ENCODE measurements around the gene AKR1E2.

AKR1E2 gene

GRCh38 chr10:4843525-4844180, 17.6 kb downstream of the AKR1E2 start:
- in situ Hi-C loops (cut with HindIII; ENCODE audit: low sequenced_read_pairs), result no loop called here

DNA sequence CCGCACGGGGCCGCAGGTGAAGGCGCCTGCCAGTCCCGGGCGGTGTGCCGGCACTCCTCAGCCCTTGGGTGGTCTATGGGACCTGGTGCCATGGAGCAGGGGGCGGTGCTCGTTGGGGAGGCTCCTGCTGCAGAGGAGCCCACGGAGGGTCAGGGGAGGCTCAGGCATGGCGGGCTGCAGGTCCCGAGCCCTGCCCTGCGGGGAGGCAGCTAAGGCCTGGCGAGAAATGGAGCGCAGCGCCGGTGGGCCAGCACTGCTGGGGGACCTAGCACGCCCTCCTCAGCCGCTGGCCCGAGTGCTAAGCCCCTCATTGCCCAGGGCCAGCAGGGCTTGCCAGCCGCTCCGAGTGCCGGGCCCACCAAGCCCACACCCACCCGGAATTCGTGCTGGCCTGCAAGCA, 18.9 kb downstream of the AKR1E2 start:
- in situ Hi-C loops (cut with HindIII; ENCODE audit: low sequenced_read_pairs), result no loop called here

GRCh38 chr10:4845766-4846165, 19.8 kb downstream of the AKR1E2 start:
- in situ Hi-C loops (cut with HindIII; ENCODE audit: low sequenced_read_pairs), result no loop called here

DNA sequence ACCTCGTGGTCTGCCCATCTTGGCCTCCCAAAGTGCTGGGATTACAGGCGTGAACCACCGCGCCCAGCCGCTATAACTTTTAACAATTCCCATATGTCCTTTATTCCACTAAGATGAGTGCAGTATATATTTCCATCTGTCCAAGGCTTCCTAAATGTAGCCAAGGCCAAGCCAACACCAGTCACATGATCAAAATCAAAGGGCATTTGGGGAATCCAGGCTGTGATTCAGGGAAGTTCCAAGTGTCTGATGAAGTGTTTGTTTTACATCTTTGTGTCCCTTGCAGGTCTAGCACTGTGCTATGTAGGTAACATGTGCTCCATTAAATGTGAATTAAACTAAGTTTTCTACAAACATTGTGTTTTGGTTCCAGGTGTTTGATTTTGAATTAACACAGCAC, 20.8 kb downstream of the AKR1E2 start:
- in situ Hi-C loops (cut with HindIII; ENCODE audit: low sequenced_read_pairs), result no loop called here

DNA sequence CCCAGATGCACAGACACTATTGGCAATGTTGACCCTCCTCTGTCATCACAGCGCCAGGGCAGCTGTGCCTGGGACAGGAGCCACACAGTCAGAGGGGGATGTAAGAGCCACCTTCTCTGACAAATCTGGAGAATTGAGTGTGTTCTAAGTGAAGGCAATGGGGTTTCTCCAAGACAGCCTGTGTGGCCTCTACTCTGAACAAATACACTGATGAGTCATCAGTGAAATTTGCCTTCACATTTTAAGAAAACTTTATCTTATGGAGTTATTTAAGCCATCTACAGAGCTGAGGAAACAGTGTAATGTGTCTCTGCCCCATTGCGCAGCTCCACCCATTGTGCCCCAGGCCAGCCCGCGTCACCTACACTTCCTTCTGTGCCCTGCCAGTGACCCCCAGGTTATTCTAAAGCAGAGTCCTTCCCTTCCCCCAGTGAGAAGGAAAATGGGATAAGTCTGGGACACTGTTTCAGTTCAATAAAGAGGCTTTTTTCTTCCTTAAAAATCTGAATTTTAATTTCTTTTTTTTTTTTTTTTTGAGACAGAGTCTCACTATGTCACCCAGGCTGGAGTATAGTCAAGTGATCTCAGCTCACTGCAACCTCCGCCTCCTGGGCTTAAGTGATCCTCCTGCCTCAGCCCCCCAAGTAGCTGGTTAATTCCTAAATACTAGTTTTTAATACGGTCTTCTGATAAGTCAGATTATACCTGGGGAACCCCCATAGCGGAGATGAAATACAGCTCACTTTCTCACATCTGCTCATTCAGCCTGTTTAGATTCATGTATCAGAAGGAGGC, 21.8 kb downstream of the AKR1E2 start:
- in situ Hi-C loops (cut with HindIII; ENCODE audit: low sequenced_read_pairs), result no loop called here

DNA sequence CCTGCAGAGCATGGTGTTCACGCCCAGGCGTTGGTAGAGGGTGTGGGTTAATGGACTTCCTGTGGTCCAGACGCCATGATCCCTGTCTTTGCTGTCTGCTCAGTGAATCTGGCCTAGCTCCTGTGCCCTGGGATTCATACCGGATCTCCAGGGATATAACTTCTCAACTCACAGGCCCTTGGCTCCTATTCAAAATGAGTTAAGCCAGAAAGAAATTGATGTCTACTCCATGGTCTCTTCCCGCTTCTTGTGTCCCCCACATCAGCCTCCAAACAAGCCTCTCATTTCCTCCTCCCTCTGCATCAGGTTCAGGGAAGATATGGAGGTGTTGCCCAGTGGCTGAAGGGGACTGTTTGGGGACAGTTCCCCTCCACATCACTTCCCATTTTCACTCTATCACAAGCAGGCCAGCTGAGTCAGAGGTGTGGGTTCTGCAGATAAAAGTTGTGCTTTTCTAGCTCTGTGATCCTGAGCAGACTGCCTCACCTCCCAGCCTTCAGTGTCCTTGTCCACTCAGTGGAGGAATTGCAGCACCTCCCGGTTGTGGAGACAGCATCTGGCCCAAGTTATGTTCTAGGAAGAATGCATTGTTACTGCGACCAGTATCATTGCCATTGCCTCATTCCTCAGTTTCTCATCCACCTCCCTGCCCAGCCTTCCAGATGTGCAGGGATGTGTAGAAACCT, 22.5 kb downstream of the AKR1E2 start:
- in situ Hi-C loops (cut with HindIII; ENCODE audit: low sequenced_read_pairs), result no loop called here

DNA sequence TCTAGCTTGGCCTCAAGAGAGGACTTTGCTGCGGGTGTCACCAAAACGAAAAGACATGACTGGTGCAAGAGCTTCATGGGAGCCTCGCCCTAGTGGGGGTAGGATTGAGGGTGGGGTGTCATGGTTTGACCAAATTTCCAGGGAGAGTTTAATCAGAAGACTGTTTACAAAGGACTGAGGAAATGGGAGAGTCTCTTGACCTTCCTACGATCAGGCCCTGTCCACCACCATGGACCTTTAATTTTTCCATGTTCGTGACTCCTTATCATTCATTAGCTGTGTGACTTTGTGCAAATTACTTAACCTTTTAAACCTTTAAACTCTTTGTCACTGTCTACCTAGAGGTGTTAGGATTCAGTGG, 23.0 kb downstream of the AKR1E2 start:
- in situ Hi-C loops (cut with HindIII; ENCODE audit: low sequenced_read_pairs), result no loop called here

- in situ Hi-C loops (cut with HindIII; ENCODE audit: low sequenced_read_pairs), result no loop called here
Observed at GRCh38 chr10:4849555-4850242, 23.7 kb downstream of the AKR1E2 start.

DNA sequence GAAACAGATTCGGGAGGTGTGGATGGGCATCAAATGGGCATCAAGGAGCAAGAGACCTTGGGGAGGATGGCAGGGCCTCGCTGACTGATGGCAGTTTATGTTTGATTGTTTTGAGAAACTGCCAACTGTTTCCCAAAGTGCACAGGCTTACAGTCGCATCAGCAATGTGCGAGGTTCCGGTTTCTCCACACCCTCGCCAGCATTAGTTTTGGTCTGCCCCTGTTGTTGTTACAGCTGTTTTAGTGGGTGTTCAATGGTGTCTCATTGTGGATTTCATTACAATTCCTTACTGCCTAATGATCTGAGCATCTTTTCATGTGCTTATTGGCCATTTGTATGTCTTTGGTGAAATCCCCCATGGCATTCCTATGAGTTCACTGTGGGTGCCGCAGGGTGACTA, 24.4 kb downstream of the AKR1E2 start:
- in situ Hi-C loops (cut with HindIII; ENCODE audit: low sequenced_read_pairs), result no loop called here

DNA sequence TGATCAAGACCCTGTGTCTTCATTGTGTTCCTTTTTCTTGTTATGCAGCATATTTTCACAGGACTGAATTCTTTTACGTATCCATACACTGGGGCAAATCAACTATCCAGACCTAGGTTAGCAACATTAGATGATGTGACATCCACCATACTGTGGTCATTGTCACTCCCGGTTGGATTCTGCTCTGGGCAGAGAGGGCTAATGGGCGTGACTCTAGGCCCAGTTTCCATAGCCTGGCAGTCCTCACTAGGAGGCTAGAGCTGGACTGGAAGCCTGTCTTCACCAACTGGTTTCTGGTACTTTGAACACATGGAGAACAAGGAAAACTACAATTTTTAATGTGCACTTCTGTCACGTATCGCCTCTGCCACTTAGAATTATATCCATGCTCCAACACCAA, 25.2 kb downstream of the AKR1E2 start:
- in situ Hi-C loops (cut with HindIII; ENCODE audit: low sequenced_read_pairs), result no loop called here

DNA sequence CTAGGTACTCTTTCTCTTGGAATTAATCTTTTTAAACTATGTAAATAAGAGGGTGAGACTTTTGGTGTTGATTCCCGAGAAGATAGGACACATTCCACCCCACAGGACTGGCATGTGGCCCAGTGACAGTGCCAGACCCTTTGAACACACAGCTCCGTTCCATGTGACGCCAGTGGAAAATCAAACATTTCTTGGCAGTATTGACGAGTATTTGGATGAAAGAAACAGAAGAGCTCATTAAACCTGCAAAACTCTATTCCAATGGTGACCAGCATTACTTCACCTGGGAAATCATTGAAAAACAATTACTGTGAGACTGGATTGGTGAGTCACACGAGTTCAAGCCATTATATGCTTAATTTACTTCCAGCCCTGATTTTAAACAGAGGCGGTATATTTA, 25.8 kb downstream of the AKR1E2 start:
- in situ Hi-C loops (cut with HindIII; ENCODE audit: low sequenced_read_pairs), result no loop called here

DNA sequence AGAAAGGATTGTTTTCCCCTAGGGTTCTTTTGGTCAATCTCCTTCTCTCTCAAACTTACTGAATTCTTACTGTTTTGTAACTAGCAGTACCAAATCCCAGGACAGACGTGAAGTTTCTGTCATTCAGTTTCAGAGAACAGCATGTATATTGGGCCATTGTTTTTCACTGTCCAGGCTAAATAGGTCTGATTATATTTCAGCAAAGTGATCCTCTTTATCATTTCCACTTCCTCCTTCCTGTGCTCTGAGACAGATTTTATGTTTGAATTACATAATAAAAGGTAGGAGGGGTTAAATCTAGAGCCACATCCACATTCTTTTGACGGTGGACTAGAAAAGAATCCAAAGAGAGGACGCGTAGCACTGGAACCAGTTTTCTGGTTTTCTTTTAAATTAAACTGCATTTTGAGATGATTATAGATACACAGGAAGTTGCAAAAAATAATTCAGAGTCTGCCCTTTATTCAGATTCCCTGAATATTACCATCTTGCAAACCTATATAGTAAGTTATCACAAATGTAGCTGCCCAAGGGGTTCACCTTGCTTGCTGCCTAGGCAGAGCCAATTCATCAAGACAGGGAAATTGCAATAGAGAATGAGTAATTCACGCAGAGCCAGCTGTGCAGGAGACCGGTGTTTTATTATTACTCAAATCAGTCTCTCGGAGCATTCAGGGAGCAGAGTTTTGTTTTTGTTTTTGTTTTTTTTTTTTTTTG, 40.1 kb downstream of the AKR1E2 start:
- in situ Hi-C loops (cut with HindIII; ENCODE audit: low sequenced_read_pairs), result no loop called here

DNA sequence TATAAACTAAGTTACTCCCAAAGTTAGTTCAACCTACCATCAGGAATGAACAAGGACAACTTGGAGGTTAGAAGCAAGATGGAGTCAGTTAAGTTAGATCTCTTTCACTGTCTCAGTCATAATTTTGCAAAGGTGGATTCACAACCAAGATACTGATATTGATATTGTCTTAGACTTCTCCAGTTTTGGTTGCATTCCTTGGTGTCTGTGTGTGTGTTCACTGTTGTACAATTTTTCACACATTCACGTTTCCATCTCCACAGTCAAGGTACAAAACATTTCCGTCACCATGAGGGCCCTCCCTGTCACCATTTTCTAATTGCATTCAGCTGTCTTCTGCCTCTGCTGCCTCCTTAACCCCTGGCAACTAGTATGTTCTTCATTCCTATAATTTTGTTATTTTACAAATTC, 41.1 kb downstream of the AKR1E2 start:
- in situ Hi-C loops (cut with HindIII; ENCODE audit: low sequenced_read_pairs), result no loop called here

DNA sequence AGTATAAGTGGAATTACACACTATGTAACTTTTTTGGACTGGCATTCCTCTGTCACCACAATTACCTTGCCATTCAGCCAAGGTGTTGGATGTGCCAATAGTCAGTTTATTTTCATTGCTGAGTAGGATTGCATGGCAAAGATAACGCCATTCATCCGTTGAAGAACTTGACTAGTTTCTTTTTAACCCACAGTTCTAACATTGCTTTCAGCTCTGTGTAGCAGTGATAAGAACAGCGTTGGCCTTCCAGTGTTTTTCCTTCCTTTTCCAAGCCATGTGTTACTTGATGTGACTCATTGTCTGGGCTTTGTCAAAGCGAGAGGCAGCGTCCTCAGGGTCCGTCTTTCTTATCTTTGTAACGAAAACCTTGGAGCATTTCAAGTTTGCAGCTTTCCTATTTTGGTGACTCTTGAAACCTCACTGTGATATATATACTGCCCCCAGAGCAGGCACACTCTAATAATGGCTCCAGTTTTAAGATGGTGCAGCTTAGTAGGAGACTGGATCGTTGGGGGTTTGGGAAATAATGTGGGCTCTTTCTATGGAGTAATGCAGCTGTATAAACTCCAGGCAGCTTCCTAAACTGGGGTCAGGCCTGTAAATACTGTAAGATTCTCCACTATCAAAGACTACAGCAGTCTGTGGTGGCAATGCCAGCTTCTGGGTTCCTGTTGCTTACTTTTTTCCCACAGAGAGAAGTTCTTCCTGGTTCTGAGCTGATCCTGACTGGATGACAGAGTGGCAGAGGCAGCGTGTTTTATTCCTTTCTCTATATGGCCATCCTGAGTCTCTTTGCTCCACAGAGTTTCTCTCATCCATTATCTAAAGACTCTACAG, 41.7 kb downstream of the AKR1E2 start:
- in situ Hi-C loops (cut with HindIII; ENCODE audit: low sequenced_read_pairs), result no loop called here

DNA sequence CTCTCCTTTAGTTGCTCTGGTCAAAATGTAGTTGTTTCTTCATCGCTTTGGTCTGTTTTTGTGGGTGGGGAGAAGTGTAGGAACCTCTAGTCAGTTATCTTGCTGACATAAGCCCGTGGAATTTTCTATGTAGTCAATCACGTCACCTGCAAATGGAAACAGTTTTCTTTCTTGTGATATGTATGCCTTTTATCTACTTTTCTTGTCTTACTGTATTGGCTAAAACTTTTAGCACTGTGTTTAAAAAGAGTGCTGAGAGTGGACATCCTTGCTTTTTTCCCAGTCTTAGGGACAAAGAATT, 42.3 kb downstream of the AKR1E2 start:
- in situ Hi-C loops (cut with HindIII; ENCODE audit: low sequenced_read_pairs), result no loop called here

- in situ Hi-C loops (cut with HindIII; ENCODE audit: low sequenced_read_pairs), result no loop called here
Observed at GRCh38 chr10:4882704-4883078, 56.7 kb downstream of the AKR1E2 start.

- in situ Hi-C loops (cut with HindIII; ENCODE audit: low sequenced_read_pairs), result no loop called here
Observed at GRCh38 chr10:4883079-4883739, 57.2 kb downstream of the AKR1E2 start.

DNA sequence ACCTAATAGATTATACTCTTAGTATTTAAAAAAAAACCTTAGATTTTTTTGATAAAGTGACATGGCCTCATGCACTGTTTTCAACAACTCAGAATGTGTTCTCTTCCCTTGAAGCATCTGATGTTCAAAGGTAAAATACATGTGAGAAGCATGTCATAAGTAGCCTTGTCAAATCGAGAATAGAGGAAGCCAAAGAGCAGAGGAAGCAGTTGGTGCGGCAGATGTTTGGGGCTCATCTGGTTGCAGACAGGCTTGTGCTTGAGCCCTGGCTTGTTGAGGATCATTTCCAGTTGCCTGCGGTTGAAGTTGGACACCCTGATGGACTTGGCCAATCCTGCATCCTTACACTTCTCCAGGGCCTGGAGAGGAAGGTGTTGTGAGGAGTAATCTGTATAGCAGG, 59.2 kb downstream of the AKR1E2 start:
- in situ Hi-C loops (cut with HindIII; ENCODE audit: low sequenced_read_pairs), result no loop called here

- in situ Hi-C loops (cut with HindIII; ENCODE audit: low sequenced_read_pairs), result no loop called here
Observed at GRCh38 chr10:4887501-4887900, 61.5 kb downstream of the AKR1E2 start.

- in situ Hi-C loops (cut with HindIII; ENCODE audit: low sequenced_read_pairs), result no loop called here
Observed at GRCh38 chr10:4888236-4888635, 62.2 kb downstream of the AKR1E2 start.
